Choroid plexus epithelial cell (primary cell): ENCODE measurements around the gene NEDD8.
"Not testable (repeated sequence)": the region's sequence is repeated elsewhere in the genome, so short reads cannot be mapped to it uniquely, and the experiment has no call there.

Experiments used
- DNase-seq: peaks from one replicate; pipeline ENCODE4 v3.0.0-alpha.2; 2010; ENCODE audit warnings: low read depth
- H3K4me3 ChIP-seq: 2 replicates; pipeline ENCODE4 v1.5.1; 2011; ENCODE audit warnings: low read depth, mild to moderate bottlenecking, control low read depth, low read length, moderate library complexity
- TF ChIP-seq, protein P1 (sequence below): conservative IDR thresholded peaks from 2 replicates; pipeline ENCODE4 v1.5.1; 2011; ENCODE audit warnings: low read depth, mild to moderate bottlenecking, control low read depth, inconsistent platforms, low read length, moderate library complexity

NEDD8 gene

DNA sequence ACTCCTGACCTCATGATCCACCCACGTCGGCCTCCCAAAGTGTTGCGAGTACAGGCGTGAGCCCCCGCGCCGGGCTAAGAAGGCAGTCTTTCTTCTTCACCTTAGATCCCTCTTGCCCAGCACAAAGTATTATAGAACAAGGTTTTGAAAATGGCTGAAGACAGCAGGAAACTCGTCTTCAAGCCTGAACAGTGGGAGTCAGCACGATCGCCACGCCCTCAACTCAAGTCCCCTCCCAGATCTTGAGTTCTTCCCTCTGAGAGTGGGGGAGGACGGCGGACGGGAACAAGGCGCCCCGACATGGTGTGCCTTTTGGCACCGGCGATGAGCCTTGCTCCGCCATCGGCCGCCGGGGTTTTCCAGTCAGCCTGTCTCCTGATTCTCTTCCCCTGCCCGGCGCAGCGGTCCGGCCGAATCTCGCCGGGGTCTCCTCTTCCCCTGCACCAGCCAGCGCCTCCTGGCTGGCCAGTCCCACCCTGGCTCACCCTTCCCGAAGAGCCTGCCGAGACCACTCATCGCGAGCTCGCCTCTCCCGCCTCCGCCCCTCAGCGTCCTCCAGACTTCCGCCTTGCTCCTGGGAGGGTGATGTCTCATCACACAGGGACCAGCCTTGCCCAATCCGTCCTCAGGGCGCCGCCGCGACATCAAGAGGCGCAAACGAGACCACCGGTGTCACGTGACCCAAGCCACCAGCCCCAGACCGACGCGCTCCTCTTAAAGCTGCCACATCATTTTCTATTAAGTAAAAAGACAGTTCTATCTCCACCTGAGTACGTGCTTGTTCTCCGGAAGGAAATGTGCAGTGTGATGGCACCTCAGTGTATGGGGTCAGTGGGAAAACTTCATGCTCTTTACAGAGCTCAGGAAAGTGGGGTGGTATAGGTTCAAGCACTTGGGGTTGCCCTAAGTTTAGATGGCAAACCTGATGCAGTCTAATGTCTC lies 19.0 kb downstream of the NEDD8 start, which contains the start of gene CHMP4A:
CHMP4A (minus strand) TSS at position 565 of the 942 bp plus-strand sequence; CDS start at position 516, 49 bp downstream.
- peak within 1 kb of the TSS; percentile 94 for H3K4me3 ChIP-seq
- TF ChIP-seq, protein P1, sequence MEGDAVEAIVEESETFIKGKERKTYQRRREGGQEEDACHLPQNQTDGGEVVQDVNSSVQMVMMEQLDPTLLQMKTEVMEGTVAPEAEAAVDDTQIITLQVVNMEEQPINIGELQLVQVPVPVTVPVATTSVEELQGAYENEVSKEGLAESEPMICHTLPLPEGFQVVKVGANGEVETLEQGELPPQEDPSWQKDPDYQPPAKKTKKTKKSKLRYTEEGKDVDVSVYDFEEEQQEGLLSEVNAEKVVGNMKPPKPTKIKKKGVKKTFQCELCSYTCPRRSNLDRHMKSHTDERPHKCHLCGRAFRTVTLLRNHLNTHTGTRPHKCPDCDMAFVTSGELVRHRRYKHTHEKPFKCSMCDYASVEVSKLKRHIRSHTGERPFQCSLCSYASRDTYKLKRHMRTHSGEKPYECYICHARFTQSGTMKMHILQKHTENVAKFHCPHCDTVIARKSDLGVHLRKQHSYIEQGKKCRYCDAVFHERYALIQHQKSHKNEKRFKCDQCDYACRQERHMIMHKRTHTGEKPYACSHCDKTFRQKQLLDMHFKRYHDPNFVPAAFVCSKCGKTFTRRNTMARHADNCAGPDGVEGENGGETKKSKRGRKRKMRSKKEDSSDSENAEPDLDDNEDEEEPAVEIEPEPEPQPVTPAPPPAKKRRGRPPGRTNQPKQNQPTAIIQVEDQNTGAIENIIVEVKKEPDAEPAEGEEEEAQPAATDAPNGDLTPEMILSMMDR, result peak; percentile 51
- DNase-seq, result peak; percentile 99

GRCh38 chr14:24211311-24211710 lies 20.9 kb downstream of the NEDD8 start:
- no peak overlapping the region for H3K4me3 ChIP-seq
- TF ChIP-seq, protein P1, result no peak
- no peak for DNase-seq

- H3K4me3 ChIP-seq, result no peak overlapping the region
- no peak for DNase-seq
- TF ChIP-seq, protein P1, result no peak
Observed at GRCh38 chr14:24207625-24208024, 24.5 kb downstream of the NEDD8 start.

GRCh38 chr14:24207104-24207551 lies 25.0 kb downstream of the NEDD8 start:
- no peak for DNase-seq
- TF ChIP-seq, protein P1, result no peak
- H3K4me3 ChIP-seq, result no peak overlapping the region

DNA sequence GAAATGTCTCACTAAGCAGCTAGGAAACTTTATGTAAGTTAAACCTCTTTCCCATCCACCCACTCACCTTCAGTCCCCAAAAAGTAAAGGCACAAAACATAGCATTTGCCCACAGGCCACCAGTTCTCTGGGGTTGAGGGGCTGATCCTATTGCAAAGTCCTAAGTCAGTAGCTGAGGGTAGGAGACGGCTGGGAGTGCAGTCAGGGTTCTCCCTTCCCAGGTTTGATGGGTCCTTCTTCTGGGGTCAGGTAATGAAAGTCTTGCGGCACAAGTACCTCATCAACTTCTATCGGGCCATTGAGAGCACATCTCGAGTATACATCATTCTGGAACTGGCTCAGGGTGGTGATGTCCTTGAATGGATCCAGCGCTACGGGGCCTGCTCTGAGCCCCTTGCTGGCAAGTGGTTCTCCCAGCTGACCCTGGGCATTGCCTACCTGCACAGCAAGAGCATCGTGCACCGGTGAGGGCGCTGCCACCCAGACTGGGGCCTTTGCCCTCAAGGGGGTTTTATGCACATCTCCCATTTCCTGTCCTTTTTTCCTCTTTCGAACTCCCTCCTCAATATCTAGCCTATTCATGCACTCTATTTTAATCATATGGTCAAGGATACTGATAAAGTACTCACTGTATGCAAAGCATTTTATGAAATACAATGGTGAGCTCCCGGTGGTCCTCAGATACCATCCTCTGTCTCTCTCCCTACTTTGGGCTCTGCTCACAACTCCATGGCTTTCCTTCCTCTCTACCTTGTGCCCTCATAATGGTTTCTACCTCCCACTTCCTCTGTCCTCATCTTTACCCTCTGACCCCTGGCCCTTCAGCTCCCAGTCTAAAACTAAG lies 25.7 kb downstream of the NEDD8 start:
- H3K4me3 ChIP-seq, result no peak overlapping the region
- DNase-seq, result no peak
- TF ChIP-seq, protein P1, result no peak

GRCh38 chr14:24204163-24205146 lies 27.7 kb downstream of the NEDD8 start:
- TF ChIP-seq, protein P1, result no peak
- no peak overlapping the region for H3K4me3 ChIP-seq
- DNase-seq, result no peak

- not testable (repeated sequence) for H3K4me3 ChIP-seq, DNase-seq
Observed at GRCh38 chr14:24203249-24203886, 28.8 kb downstream of the NEDD8 start.

GRCh38 chr14:24202538-24202937 lies 29.6 kb downstream of the NEDD8 start:
- H3K4me3 ChIP-seq, DNase-seq: not testable (repeated sequence)
